Stimulated activated CD4-positive, alpha-beta T cell treated with anti-CD3 and anti-CD28 coated beads, Interleukin-12 subunit alpha, Interleukin-12 subunit beta, amount 100 ng/mL, for 48 hours (primary cell): ENCODE data around the gene TRIM54.
A peak's percentile ranks its signal among the peaks of the same experiment; 100 is the strongest.
"Not testable (repeated sequence)": the region's sequence is repeated elsewhere in the genome, so short reads cannot be mapped to it uniquely, and the experiment has no call there.

Experiments
- DNase-seq, 3 donors: peaks; one replicate each; pipeline ENCODE4 v3.0.0-alpha.2; 2020; ENCODE audit warnings: low read depth in 2 of 3, low spot score in 1 of 3

Gene TRIM54

GRCh38 chr2:27309651-27310050, 27.4 kb downstream of the TRIM54 start:
- DNase-seq, result no peak

- DNase-seq, result no peak
These were observed 29.9 kb downstream of the TRIM54 start for GRCh38 chr2:27312152-27312551.

- DNase-seq, result no peak
These were observed 31.8 kb downstream of the TRIM54 start for GRCh38 chr2:27313882-27314645.

GRCh38 chr2:27314709-27315108, 32.5 kb downstream of the TRIM54 start:
- DNase-seq, result no peak

GRCh38 chr2:27315122-27315521, 32.9 kb downstream of the TRIM54 start:
- DNase-seq, result no peak

- DNase-seq, result no peak
These were observed 34.6 kb downstream of the TRIM54 start for GRCh38 chr2:27316655-27317412.

GRCh38 chr2:27319839-27320238, 37.6 kb downstream of the TRIM54 start:
- DNase-seq, result not testable (repeated sequence)

- no peak for DNase-seq
These were observed 38.8 kb downstream of the TRIM54 start for GRCh38 chr2:27320958-27321543.

GRCh38 chr2:27322301-27322765, 40.1 kb downstream of the TRIM54 start:
- no peak for DNase-seq

GRCh38 chr2:27322766-27323595, 40.8 kb downstream of the TRIM54 start, which contains the start of gene MPV17:
TSS of gene MPV17 (minus strand) at chr2:27323097. CDS start at chr2:27322517, 580 bp downstream.
- peak; percentile 77 to 87 (median 80) for DNase-seq

- DNase-seq, result no peak
These were observed 41.5 kb downstream of the TRIM54 start for GRCh38 chr2:27323596-27324285.

- no peak for DNase-seq
These were observed 42.5 kb downstream of the TRIM54 start for GRCh38 chr2:27324720-27325119.

- DNase-seq, result no peak
These were observed 53.1 kb downstream of the TRIM54 start for GRCh38 chr2:27335311-27335710.

GRCh38 chr2:27336173-27336572, 53.9 kb downstream of the TRIM54 start:
- DNase-seq, result no peak

GRCh38 chr2:27347641-27348040, 65.4 kb downstream of the TRIM54 start:
- DNase-seq, result no peak

- no peak for DNase-seq
These were observed 68.0 kb downstream of the TRIM54 start for GRCh38 chr2:27350106-27350693.

GRCh38 chr2:27351802-27352598, 69.8 kb downstream of the TRIM54 start:
- peak in 1 of 3 donors; percentile 17 for DNase-seq

GRCh38 chr2:27353386-27353761, 71.1 kb downstream of the TRIM54 start:
- DNase-seq, result not testable (repeated sequence)
